NCI-H2029 treated with DMSO at 0.1 percent for 48 hours (cell line): ENCODE results near the gene BNC2.

Source experiments
- DNase-seq: peaks from one replicate; lab custom pipeline; 2025; lab: John Stamatoyannopoulos, UW

BNC2 gene

DNA sequence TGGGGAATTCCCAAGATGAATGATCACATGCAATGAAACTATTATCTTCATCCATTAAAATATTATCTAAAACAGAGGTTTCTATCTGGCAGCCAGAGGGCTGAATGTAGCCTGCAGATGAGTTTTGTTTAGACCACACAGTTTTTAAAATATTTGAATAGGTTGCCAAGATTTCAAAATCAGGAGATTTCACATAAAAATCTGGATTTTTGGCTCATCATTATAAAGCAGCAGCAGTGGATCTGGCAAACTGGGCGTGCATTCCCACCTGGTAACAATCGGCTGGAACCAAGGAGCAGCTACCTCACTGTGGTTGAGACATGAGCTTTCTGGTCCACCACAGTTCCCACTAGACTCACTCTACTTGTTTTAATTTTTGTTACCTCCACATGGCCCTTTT is 155.1 kb downstream of the BNC2 start:
- no peak for DNase-seq

GRCh38 chr9:16712787-16713186 is 157.7 kb downstream of the BNC2 start:
- DNase-seq = no peak

DNA sequence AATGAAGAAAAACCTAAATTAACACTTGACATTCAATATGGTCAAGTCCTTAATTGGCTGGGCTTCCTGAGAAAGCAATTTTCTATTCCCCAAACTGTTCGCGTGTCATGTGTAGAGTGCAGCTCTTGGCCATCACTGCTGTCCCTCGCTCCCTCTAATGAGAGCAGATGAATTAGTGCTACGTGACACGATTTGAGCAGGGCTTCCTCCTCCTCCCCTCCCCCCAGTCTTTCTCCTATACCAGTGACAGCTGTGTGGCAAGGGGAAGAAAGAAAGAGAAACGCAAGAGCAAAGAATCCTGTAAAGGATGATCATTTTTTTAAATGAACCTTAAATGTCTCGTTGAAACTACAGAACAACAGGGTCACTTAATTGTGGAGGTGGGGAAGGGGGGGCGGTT is 159.6 kb downstream of the BNC2 start:
- DNase-seq = no peak

DNA sequence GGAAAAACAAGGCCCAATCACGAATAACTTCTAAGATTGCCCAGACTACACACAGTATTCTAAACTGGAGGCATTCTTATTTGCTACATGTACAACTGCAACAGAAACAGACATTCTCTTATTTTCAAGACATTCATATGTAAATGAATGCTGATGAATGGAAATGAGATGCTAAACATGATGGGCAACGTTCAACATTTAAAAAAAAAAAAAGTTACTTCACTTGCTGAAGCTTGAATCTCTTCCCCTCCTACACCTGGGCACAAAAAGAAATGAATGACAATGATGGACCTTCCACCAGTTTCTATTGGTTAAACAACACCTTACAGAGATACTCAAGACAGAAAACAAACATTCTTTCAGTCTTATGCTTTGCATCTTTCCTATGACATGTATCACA is 160.5 kb downstream of the BNC2 start:
- DNase-seq = no peak

DNA sequence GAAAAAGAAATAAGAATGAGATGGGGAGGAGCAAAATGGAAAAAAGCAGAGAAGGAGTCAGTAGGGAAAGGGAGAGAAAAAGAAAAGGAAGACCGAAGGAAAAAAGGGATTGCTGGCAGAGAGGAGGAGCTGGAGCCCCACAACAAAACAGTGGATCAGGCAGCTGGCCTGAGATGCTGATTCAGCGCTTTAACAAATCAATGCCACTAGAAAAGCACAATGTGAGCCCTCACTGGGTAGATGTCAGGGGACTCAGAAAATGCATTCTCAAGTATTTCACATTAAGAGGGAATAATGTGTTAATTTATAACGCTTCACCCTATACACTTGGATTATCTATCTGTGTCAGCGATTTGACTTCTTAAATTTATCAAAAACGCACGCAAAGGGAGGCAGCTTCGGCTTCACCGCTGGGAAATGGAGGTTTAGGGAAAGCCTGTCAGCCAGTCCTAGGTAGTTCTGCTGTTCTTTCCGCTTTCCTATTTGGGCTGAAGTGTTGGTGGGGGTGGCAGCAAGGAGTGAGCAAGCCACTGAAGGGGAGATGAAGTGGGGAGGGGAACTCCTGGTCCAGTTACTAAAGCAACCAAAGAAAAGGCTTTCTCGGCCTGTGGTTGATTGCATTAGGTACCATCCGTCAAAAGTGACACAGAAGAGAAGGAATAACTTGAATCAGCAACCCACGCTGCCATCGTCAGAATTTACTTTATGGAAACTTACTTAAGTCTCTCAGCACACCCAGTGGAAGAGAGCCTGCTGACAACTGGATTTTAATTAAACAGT is 161.6 kb downstream of the BNC2 start:
- DNase-seq = no peak

DNA sequence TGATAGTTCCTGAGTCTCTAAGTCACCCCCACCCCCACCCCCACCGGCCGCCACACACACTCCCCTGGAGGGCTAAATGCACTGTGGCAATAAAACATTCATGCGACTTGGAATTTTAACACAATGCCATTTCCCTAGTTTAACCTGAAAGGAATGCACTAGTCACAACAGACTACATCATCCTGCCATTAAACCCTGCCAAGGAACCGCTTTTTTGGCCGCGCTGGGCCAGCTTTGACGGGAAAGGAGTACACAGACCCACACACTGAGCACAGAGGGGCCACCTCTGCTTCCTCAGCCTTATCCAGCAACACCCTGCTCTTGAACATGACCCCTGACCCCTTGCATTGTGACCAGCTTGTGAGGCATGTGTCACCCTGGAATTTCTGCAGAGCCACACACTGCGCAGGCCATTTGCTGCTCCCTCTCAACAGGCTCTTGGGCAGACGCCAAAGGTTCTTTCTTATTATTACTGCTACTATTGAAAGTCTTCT is 165.3 kb downstream of the BNC2 start:
- DNase-seq = no peak

DNA sequence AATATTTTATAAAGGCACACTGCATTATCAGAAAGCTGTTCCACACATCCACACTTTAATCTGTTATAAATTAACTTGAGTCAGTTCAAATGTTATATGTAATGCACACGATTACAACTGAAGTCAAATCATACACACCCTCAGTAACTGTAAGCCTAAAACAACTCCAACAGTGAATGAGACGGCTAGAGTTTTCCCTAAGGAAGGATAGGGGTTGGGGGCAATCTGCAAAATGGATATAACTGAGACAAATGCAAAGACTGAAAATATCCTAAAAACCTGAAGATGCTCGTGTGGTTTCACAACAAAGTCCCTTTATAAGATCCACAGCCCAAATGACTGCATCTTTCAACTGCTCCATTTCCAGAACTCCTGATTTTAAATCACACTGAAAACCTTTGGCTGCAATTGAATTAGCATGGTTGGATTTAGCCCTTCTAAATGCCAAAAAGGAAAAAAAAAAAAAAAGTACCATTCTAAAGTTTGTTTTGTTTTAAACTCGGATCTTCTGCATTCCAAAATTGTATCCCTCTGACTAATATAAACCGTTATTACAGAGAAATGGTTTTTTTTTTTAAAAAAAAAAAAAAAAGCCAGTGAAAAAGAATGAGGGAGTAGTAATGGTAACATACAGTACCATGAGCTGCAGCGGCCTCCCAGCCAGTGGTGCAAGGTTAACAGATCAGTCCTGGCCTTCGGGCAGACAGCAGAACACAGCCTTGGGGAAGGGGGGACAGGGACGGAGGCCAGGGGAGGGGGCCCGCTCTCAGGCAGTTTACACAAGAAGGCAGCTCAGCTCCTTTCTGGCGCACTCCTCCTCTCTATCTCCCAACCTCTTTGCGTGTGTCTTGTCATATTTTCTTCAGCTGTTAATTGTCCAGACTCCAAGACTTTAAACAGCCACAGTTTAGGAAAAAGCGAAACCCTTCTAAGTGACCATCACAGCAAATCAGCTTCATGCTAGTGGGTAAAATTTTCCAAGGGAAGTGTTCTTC is 166.1 kb downstream of the BNC2 start:
- no peak for DNase-seq

DNA sequence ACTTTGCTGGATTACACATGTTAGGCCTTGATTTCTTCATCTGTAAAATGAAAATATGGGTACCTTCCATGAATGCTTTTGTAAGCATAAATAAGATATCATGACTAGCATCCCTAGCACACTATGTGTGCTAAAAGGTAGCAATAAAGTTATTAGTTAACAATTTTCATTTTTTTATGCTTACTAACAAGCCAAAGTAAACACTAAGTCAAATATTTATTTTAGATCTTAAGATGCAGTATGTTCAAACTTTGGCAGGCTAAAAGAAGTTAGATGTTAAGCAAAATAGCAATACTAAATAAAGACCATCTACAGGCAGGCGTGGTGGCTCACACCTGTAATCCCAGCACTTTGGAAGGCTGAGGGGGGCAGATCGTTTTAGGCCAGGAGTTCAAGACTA is 169.1 kb downstream of the BNC2 start:
- DNase-seq = no peak

DNA sequence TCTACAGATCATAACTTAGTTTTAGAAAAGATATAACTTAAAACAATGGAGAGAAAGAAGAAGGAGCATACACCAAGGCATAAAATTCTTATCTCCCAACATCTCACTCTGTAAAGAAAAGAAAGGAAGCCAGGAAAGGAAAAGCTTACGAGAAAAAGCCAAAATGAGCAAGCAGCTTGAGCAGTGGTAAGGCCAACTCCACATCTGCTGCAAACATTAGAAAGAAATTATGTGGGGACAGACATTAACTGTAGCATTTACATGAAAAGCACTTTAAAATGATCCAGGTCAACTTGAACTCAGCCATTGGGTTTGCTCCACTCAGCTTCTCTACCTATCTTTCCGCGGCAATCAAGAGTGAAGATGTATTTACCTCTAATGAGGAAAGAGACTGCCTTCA is 176.9 kb downstream of the BNC2 start:
- DNase-seq = no peak

DNA sequence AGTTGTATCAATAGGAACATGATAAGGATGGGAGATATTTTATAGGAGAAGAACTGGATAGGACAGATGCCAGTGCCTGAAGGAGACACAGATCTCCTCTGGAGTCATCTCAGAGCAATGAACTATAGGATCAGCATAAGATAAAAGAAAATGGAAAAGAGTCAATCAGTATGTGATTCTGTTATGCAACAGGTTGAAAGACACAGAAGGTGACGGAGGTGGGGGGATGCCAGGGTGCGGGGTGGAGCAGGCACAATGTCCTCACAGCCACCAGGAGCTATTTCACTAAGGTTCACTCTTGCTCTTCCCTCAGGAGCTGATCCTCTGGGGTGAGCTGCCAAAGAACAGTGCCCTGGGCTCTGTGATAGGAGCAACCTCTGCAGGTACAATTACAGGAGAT is 179.8 kb downstream of the BNC2 start:
- no peak for DNase-seq

GRCh38 chr9:16690205-16690604 is 180.3 kb downstream of the BNC2 start:
- DNase-seq = no peak

DNA sequence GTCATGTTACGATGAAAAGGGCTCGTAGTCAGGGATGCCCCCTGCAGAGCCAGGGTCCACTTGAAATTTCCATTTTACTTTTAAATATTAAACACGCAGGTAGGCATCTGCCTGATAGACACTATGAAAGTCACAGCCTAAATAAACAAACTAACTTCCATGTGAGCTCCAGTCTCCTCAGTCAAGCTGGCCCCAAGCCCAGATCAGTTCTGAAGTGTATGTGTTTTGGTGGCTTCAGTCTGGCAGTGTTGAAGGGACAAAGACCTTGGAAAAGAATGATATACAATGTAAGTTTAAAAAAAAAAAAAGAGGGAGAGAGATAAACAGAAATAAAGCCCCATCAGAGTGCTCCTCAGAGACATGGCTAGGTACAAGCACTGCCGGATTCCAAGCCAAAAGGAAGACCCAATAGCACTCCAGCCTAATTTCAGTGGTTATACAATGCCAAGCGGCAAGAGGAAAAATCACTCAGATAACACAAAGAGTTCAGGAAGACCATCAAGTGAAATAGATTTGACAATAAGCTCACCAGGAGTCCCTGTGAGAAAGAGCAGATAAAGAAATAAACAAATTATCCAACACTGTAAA is 181.0 kb downstream of the BNC2 start:
- DNase-seq = no peak

GRCh38 chr9:16688814-16689213 is 181.7 kb downstream of the BNC2 start:
- DNase-seq = no peak

GRCh38 chr9:16687678-16688369 is 182.6 kb downstream of the BNC2 start:
- no peak for DNase-seq

DNA sequence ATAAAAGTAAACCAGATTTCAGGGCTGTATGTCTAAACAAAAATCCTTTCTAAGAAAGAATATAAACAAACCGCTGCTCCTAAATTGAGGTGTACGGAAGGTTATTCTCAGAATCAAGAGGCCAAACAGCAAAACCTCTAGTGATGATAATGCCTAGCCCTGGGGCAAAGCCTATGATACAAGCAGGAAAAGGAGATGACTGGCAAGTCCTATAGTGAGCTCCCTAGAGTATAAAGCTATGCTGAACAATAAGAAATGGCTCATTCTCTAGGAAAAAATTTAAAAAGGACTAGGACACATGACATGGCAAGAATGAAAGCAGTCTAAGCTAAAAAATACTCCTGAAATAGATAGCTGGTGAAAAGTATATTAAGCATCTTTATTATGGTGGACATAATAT is 187.1 kb downstream of the BNC2 start:
- DNase-seq = no peak

GRCh38 chr9:16682273-16682672 is 188.2 kb downstream of the BNC2 start:
- no peak for DNase-seq

- no peak for DNase-seq
Observed at GRCh38 chr9:16681652-16681987, 188.8 kb downstream of the BNC2 start.

GRCh38 chr9:16680975-16681651 is 189.4 kb downstream of the BNC2 start:
- no peak for DNase-seq

DNA sequence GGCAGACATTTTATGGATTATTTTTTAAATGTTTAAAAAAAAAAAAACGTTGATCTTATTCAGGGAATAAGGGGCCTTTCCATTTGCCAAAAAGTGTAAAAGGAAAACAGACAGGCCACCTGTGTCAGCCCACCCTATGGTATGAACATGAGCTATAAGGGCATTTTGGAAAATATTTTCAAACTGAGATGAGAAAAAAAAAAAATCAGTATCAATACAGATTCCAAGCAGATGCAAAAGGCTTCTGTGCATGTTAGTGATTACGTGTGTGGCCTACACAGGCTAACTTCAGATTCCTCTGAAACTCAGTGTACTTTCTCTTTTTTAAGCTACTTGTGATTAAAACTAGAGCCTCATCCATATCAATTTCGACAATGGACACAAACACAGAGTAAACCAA is 189.9 kb downstream of the BNC2 start:
- no peak for DNase-seq

GRCh38 chr9:16679327-16679821 is 191.1 kb downstream of the BNC2 start:
- DNase-seq = no peak

- no peak for DNase-seq
Observed at GRCh38 chr9:16676519-16676918, 194.0 kb downstream of the BNC2 start.
